ENCODE results near the gene ATP13A2. TPM values are rescaled to one million over a fixed set of nuclear protein-coding genes. Genes with fewer than 3 reads are reported as not detected.

The ATP13A2 gene
- total and polyA plus RNA-seq, 2 donors (not counting 1 experiment from before 2014, with no cell fraction given), result 41.6 to 51.8 TPM

GRCh38 chr1:17017435-17017834 is 5.7 kb upstream of the ATP13A2 start:
- H3K79me2 ChIP-seq (ENCODE audit: control insufficient read depth, insufficient read depth, low read length), result no peaks in the 10 kb centered on the region
- H3K4me3 ChIP-seq (ENCODE audit: control extremely low read depth in 1 of 5, extremely low read depth in 1 of 5, insufficient read depth in 1 of 5, low read depth in 2 of 5, low read length in 4 of 5), result no peak overlapping the region
- no peak overlapping the region for H3K9ac ChIP-seq (ENCODE audit: low read length)
- TF ChIP-seq EZH2 (IDR thresholded peaks at IDR 0.05; ENCODE audit: borderline replicate concordance, insufficient read depth, low read depth, low read length, poor library complexity, severe bottlenecking), result no peak
- TF ChIP-seq CTCF (IDR thresholded peaks at IDR 0.05), result no peak
- Mint-ChIP-seq H3K27me3 (no peaks in the 10 kb centered on the region), H3K4me1 (peaks cover 16% of the 10 kb centered on the region), H3K4me3 (no peak overlapping the region), H3K9me3 (ENCODE audit: insufficient read depth) (no peaks in the 10 kb centered on the region), H3K27ac (peak overlapping the region; percentile 59)
- H4K20me1 ChIP-seq (ENCODE audit: control insufficient read depth, insufficient read depth, low read length, poor library complexity, severe bottlenecking), result no peaks in the 10 kb centered on the region
- H3K4me1 ChIP-seq (ENCODE audit: control insufficient read depth in 2 of 2, insufficient read depth in 2 of 2, low read length in 2 of 2), result peaks cover 7 to 18% of the 10 kb centered on the region in 2 donors
- ChIA-PET CTCF (interaction anchor here (1.4 kb wide), 1 partner anchor 27 kb away, joined by 5 read pairs; no protein-coding TSS in a partner anchor), POLR2A (interaction anchor here (0.6 kb wide), 1 partner anchor 34 kb away, joined by 4 read pairs; no protein-coding TSS in a partner anchor)
- H3K36me3 ChIP-seq (replicated peaks in 1 of 2; ENCODE audit: control extremely low read depth in 1 of 2, control insufficient read depth in 1 of 2, extremely low read depth in 1 of 2, insufficient read depth in 2 of 2, low read length in 1 of 2), result peaks cover 4 to 38% of the 10 kb centered on the region in 2 experiments
- no peak overlapping the region for H2AFZ ChIP-seq (ENCODE audit: insufficient read depth, low read depth, low read length, poor library complexity, severe bottlenecking)
- DNase-seq (no peak), ATAC-seq (ENCODE audit: low read depth) (no peak)
- intact Hi-C loops (cut with micrococcal nuclease), result no loop called here
- 100% methylated on average over 4 of the region's 7 CpGs for WGBS (ENCODE audit: insufficient coverage)
- no peak overlapping the region for H3K4me2 ChIP-seq (replicated peaks; ENCODE audit: low read depth, low read length, poor library complexity, severe bottlenecking)
- no peak overlapping the region for H3K27ac ChIP-seq (ENCODE audit: low read length in 2 of 2)
- no peaks in the 10 kb centered on the region for H3K27me3 ChIP-seq (replicated peaks in 1 of 4; ENCODE audit: control extremely low read depth in 1 of 4, control insufficient read depth in 3 of 4, insufficient read depth in 4 of 4, low read length in 3 of 4)
- H3K9me3 ChIP-seq (ENCODE audit: control extremely low read depth in 1 of 3, control insufficient read depth in 2 of 3, insufficient read depth in 1 of 3, low read length in 2 of 3), result no peaks in the 10 kb centered on the region

GRCh38 chr1:17016317-17016661 is 4.6 kb upstream of the ATP13A2 start:
- H3K27ac Mint-ChIP-seq, result no peak overlapping the region
- WGBS (ENCODE audit: insufficient coverage), result 100% methylated on average over 2 of the region's 5 CpGs
- CTCF ChIA-PET, result no interaction called here

More at GRCh38 chr1:17016317-17016661, 4.6 kb upstream of the ATP13A2 start:
- intact Hi-C loops (cut with micrococcal nuclease), result no loop called here
- no peak for TF ChIP-seq EZH2 (IDR thresholded peaks at IDR 0.05; ENCODE audit: borderline replicate concordance, insufficient read depth, low read depth, low read length, poor library complexity, severe bottlenecking)
- TF ChIP-seq CTCF (IDR thresholded peaks at IDR 0.05), result no peak
- Histone ChIP-seq H3K27me3 (replicated peaks in 1 of 4; ENCODE audit: control extremely low read depth in 1 of 4, control insufficient read depth in 3 of 4, insufficient read depth in 4 of 4, low read length in 3 of 4) (no peaks in the 10 kb centered on the region), H3K4me2 (replicated peaks; ENCODE audit: low read depth, low read length, poor library complexity, severe bottlenecking) (no peak overlapping the region), H3K9me3 (ENCODE audit: control extremely low read depth in 1 of 3, control insufficient read depth in 2 of 3, insufficient read depth in 1 of 3, low read length in 2 of 3) (no peaks in the 10 kb centered on the region), H3K4me1 (ENCODE audit: control insufficient read depth in 2 of 2, insufficient read depth in 2 of 2, low read length in 2 of 2) (peaks cover 12 to 24% of the 10 kb centered on the region in 2 donors), H3K27ac (ENCODE audit: low read length in 2 of 2) (no peak overlapping the region), H3K9ac (ENCODE audit: low read length) (no peak overlapping the region), H3K4me3 (ENCODE audit: control extremely low read depth in 1 of 5, extremely low read depth in 1 of 5, insufficient read depth in 1 of 5, low read depth in 2 of 5, low read length in 4 of 5) (no peak overlapping the region), H3K79me2 (ENCODE audit: control insufficient read depth, insufficient read depth, low read length) (peaks cover 5% of the 10 kb centered on the region), H3K36me3 (replicated peaks in 1 of 2; ENCODE audit: control extremely low read depth in 1 of 2, control insufficient read depth in 1 of 2, extremely low read depth in 1 of 2, insufficient read depth in 2 of 2, low read length in 1 of 2) (peaks cover 4 to 28% of the 10 kb centered on the region in 2 experiments), H4K20me1 (ENCODE audit: control insufficient read depth, insufficient read depth, low read length, poor library complexity, severe bottlenecking) (no peaks in the 10 kb centered on the region), H2AFZ (ENCODE audit: insufficient read depth, low read depth, low read length, poor library complexity, severe bottlenecking) (no peak overlapping the region)
- Mint-ChIP-seq H3K4me1 (peaks cover 20% of the 10 kb centered on the region), H3K27me3 (no peaks in the 10 kb centered on the region), H3K9me3 (ENCODE audit: insufficient read depth) (no peaks in the 10 kb centered on the region), H3K4me3 (no peak overlapping the region)
- POLR2A ChIA-PET, result interaction anchor here (0.6 kb wide), 1 partner anchor 28 kb away, joined by 3 read pairs; no protein-coding TSS in a partner anchor
- ATAC-seq (ENCODE audit: low read depth), result no peak
- DNase-seq, result no peak

All from B cell (primary cell).